ENCODE data around the gene FBLN5.

DNA sequence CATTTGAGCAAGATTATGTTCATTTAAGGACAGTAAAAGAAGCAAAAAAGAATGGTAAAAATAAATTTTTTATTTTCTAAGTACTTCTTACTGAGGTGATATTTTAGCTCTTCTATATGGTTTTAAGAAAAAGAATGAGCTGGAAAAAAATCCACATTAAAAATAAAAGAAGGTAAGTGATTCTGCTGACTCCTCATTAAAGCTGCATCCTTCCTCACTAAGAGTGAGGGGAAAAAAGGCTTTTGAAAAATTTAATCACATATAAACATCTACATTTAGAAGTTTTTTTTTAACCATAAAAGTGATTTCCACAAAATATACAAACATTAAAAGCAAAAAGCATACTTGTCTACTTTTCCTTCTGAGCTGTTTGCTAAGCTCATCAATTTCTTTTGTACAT, 28.3 kb upstream of the FBLN5 start:
- TF ChIP-seq, protein P1, sequence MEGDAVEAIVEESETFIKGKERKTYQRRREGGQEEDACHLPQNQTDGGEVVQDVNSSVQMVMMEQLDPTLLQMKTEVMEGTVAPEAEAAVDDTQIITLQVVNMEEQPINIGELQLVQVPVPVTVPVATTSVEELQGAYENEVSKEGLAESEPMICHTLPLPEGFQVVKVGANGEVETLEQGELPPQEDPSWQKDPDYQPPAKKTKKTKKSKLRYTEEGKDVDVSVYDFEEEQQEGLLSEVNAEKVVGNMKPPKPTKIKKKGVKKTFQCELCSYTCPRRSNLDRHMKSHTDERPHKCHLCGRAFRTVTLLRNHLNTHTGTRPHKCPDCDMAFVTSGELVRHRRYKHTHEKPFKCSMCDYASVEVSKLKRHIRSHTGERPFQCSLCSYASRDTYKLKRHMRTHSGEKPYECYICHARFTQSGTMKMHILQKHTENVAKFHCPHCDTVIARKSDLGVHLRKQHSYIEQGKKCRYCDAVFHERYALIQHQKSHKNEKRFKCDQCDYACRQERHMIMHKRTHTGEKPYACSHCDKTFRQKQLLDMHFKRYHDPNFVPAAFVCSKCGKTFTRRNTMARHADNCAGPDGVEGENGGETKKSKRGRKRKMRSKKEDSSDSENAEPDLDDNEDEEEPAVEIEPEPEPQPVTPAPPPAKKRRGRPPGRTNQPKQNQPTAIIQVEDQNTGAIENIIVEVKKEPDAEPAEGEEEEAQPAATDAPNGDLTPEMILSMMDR (IDR thresholded peaks at IDR 0.05; ENCODE audit: low read length) = no peak
- no peak for TF ChIP-seq EZH2 (optimal IDR thresholded peaks at IDR 0.05; ENCODE audit: low read depth, low read length)
- TF ChIP-seq EZH2phosphoT487 (IDR thresholded peaks at IDR 0.05; ENCODE audit: low read length) = no peak

All from MM.1S (cell line).